ENCODE results near the gene TACC2.

DNA sequence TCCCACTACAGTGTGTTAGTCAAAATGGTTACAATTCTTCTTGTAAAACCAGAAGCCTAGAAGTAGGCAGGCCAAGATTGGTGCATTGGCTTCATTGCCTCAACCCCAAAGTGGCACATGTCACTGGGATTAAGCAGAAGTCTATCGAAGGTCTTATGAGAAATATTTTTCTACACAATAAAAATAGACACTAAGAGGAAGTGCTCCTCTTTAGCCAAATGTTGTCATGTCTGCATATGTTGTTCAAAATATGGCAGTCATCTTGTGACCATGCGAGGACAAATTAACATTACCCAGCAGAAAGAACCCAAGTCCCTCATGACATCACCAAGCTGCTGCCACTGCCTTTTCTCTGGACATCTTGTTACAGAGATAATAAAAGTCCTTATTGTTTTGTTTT lies 7.6 kb upstream of the TACC2 start:
- TF ChIP-seq EZH2phosphoT487 (IDR thresholded peaks at IDR 0.05; ENCODE audit: unreplicated experiment) (no peak), POLR2AphosphoS5 (IDR thresholded peaks at IDR 0.05; ENCODE audit: low read depth) (no peak)
- TF ChIP-seq, protein P1, sequence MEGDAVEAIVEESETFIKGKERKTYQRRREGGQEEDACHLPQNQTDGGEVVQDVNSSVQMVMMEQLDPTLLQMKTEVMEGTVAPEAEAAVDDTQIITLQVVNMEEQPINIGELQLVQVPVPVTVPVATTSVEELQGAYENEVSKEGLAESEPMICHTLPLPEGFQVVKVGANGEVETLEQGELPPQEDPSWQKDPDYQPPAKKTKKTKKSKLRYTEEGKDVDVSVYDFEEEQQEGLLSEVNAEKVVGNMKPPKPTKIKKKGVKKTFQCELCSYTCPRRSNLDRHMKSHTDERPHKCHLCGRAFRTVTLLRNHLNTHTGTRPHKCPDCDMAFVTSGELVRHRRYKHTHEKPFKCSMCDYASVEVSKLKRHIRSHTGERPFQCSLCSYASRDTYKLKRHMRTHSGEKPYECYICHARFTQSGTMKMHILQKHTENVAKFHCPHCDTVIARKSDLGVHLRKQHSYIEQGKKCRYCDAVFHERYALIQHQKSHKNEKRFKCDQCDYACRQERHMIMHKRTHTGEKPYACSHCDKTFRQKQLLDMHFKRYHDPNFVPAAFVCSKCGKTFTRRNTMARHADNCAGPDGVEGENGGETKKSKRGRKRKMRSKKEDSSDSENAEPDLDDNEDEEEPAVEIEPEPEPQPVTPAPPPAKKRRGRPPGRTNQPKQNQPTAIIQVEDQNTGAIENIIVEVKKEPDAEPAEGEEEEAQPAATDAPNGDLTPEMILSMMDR (conservative IDR thresholded peaks at IDR 0.05; ENCODE audit: low read depth in 2 of 2): no peak
